SU-DHL-6 (cell line): ENCODE results near the gene SBSN.

Experiments used
- H2AFZ ChIP-seq: fragments of 200-600 bp; sonication (generic); 2 replicates; pipeline ENCODE4 v1.6.1; 2014; ENCODE audit warnings: low read depth, mild to moderate bottlenecking, moderate library complexity, mixed read lengths, antibody characterized with exemption, low read length; ENCODE audit not compliant: severe bottlenecking
- H3F3A ChIP-seq: fragments of 200-600 bp; shearing (Covaris generic); 2 replicates; pipeline ENCODE4 v1.6.0; 2016; ENCODE audit warnings: antibody characterized with exemption, mild to moderate bottlenecking; ENCODE audit not compliant: insufficient read depth
- H3K27ac ChIP-seq: fragments of 200-600 bp; sonication (generic); 2 replicates; pipeline ENCODE4 v1.5.1; 2016; ENCODE audit warnings: low read depth, mild to moderate bottlenecking, low read length, moderate library complexity, mixed read lengths
- H3K27me3 ChIP-seq: fragments of 200-600 bp; sonication (generic), shearing (Covaris generic); 2 replicates; pipeline ENCODE4 v1.6.0; 2014; ENCODE audit warnings: mild to moderate bottlenecking, low read length
- H3K36me3 ChIP-seq: fragments of 200-600 bp; sonication (generic); 2 replicates; pipeline ENCODE4 v1.6.1; 2014; ENCODE audit warnings: mild to moderate bottlenecking, low read length, mixed read lengths
- H3K4me2 ChIP-seq: fragments of 300-600, 200-600 bp; shearing (Covaris generic), sonication (generic); 2 replicates; pipeline ENCODE4 v1.6.0; 2014; ENCODE audit warnings: low read length, low read depth, mild to moderate bottlenecking; ENCODE audit not compliant: poor library complexity, severe bottlenecking
- H3K4me3 ChIP-seq: fragments of 200-600 bp; sonication (generic); 2 replicates; pipeline ENCODE4 v1.5.1; 2014; ENCODE audit warnings: antibody characterized with exemption, low read length, mild to moderate bottlenecking, mixed read lengths; ENCODE audit not compliant: insufficient read depth, poor library complexity, severe bottlenecking
- H3K79me2 ChIP-seq: fragments of 200-600 bp; sonication (generic); 2 replicates; pipeline ENCODE4 v1.6.1; 2014; ENCODE audit warnings: mild to moderate bottlenecking, low read length, moderate library complexity; ENCODE audit not compliant: insufficient read depth
- H3K9ac ChIP-seq: fragments of 200-600 bp; sonication (generic); 2 replicates; pipeline ENCODE4 v1.7.0; 2014; ENCODE audit warnings: mild to moderate bottlenecking, low read length
- H3K9me2 ChIP-seq: fragments of 200-600 bp; sonication (generic); replicated peaks from 2 replicates; pipeline ENCODE4 v1.6.1; 2014; ENCODE audit warnings: low read length; ENCODE audit not compliant: insufficient read depth
- H3K9me3 ChIP-seq: fragments of 200-600 bp; sonication (generic); 2 replicates; pipeline ENCODE4 v1.6.1; 2014; ENCODE audit warnings: low read length, mixed read lengths; ENCODE audit not compliant: insufficient read depth
- H4K20me1 ChIP-seq: fragments of 200-600 bp; sonication (generic); 2 replicates; pipeline ENCODE4 v1.6.1; 2014; ENCODE audit warnings: low read depth, mild to moderate bottlenecking, antibody characterized with exemption, low read length, moderate library complexity, mixed read lengths
- EZH2phosphoT487 ChIP-seq: fragments of 200-600 bp; sonication (generic), shearing (Covaris generic); conservative IDR thresholded peaks from 2 replicates; pipeline ENCODE4 v1.6.1; 2018; ENCODE audit warnings: mild to moderate bottlenecking, antibody characterized with exemption, low read length, moderate library complexity, mixed read lengths
- TF ChIP-seq, protein P1 (sequence below): fragments of 200-600 bp; sonication (generic); IDR thresholded peaks from one replicate; pipeline ENCODE4 v1.5.1; 2017; ENCODE audit warnings: antibody characterized with exemption, mild to moderate bottlenecking, low read length, moderate library complexity; ENCODE audit not compliant: insufficient read depth, poor library complexity, severe bottlenecking

The SBSN gene

DNA sequence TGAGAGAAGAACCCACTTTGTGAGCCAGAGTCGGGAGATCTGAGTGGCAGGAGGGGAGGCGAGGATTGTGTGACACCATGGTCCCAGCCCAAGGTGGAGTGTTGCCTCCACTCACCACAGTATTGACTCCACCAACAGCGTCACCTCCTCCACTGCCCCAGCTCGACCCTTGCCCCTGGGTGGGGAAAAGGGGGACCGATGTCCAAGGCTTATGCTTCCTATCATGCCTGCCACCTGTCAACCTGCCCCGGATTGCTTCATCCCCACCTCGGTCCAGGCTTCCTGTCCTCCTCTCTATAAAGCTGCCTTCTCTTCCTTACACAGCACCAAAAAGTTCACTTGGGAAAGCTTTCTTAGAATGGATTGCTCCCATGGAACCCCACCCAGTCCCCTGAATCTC is 22.1 kb downstream of the SBSN start:
- H3K9me3 ChIP-seq = no peaks in the 10 kb centered on the region
- H3K4me2 ChIP-seq = no peak overlapping the region
- TF ChIP-seq, protein P1, sequence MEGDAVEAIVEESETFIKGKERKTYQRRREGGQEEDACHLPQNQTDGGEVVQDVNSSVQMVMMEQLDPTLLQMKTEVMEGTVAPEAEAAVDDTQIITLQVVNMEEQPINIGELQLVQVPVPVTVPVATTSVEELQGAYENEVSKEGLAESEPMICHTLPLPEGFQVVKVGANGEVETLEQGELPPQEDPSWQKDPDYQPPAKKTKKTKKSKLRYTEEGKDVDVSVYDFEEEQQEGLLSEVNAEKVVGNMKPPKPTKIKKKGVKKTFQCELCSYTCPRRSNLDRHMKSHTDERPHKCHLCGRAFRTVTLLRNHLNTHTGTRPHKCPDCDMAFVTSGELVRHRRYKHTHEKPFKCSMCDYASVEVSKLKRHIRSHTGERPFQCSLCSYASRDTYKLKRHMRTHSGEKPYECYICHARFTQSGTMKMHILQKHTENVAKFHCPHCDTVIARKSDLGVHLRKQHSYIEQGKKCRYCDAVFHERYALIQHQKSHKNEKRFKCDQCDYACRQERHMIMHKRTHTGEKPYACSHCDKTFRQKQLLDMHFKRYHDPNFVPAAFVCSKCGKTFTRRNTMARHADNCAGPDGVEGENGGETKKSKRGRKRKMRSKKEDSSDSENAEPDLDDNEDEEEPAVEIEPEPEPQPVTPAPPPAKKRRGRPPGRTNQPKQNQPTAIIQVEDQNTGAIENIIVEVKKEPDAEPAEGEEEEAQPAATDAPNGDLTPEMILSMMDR = no peak
- no peak for TF ChIP-seq EZH2phosphoT487
- no peak overlapping the region for H2AFZ ChIP-seq
- H3K79me2 ChIP-seq = no peaks in the 10 kb centered on the region
- H4K20me1 ChIP-seq = no peaks in the 10 kb centered on the region
- H3K9me2 ChIP-seq = no peaks in the 10 kb centered on the region
- H3K36me3 ChIP-seq = no peaks in the 10 kb centered on the region
- no peak overlapping the region for H3K9ac ChIP-seq
- H3F3A ChIP-seq = no peaks in the 10 kb centered on the region
- H3K27ac ChIP-seq = no peak overlapping the region
- H3K27me3 ChIP-seq = peaks cover 4% of the 10 kb centered on the region; the same call in 1 of the 2 replicates
- no peak overlapping the region for H3K4me3 ChIP-seq

DNA sequence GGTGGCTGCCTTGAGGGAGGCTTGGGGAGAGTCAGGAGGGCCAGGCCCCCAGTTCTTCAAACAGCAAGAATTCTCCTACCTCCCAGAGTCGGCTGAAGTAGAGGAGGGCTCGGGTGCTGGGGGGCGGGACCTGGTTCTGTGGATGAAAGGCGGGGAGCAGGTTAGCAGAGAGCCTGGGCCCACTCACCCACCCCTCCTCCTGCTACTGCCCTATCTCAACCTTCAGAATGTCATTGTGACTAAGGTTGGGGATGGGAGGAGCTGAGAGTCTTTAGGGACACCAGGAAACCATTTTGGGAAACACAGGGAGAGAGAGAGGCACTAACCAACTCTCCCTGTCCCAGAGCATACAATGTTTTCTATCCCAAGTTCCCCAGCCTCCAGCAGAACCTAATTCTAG is 25.4 kb downstream of the SBSN start:
- Histone ChIP-seq H3K27me3 (peaks cover 4% of the 10 kb centered on the region; the same call in 1 of the 2 replicates), H2AFZ (no peak overlapping the region), H3F3A (no peaks in the 10 kb centered on the region), H3K9me3 (no peaks in the 10 kb centered on the region), H3K27ac (no peak overlapping the region), H3K79me2 (no peaks in the 10 kb centered on the region), H3K36me3 (no peaks in the 10 kb centered on the region), H3K4me3 (no peak overlapping the region), H4K20me1 (no peaks in the 10 kb centered on the region), H3K4me2 (no peak overlapping the region), H3K9me2 (no peaks in the 10 kb centered on the region), H3K9ac (no peak overlapping the region)
- TF ChIP-seq, protein P1 = no peak
- TF ChIP-seq EZH2phosphoT487 = no peak

DNA sequence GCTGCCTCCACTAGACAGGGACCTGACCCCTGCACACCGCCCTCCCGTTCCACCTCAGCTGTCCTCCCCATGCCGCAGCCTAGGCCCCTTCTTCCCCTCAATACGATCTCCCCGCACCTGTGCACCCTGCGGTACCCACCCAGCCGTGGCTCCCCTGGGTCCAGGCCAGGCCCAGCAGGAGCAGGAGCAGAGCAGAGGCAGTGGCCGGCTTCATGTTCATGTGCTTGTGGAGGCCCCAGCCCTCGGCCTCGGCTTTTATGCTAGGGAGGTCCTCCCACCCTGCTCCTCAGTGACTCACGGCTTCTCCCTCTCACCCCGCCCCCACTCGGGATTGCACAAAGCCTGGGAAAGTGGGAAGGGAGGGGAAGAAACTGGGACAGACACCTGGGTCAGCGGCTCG is 26.4 kb downstream of the SBSN start:
- 0 out of 2 replicates have a peak, but pooled peaks have one; percentile 44 for TF ChIP-seq EZH2phosphoT487
- TF ChIP-seq, protein P1 = no peak
- H3K4me3 ChIP-seq = no peak overlapping the region

More for the DNA sequence above, 26.4 kb downstream of the SBSN start:
- H3K79me2 ChIP-seq = no peaks in the 10 kb centered on the region
- no peaks in the 10 kb centered on the region for H4K20me1 ChIP-seq
- H3F3A ChIP-seq = no peaks in the 10 kb centered on the region
- H3K27me3 ChIP-seq = no peaks in the 10 kb centered on the region
- H3K9me2 ChIP-seq = no peaks in the 10 kb centered on the region
- H3K27ac ChIP-seq = no peak overlapping the region
- H2AFZ ChIP-seq = no peak overlapping the region
- H3K36me3 ChIP-seq = no peaks in the 10 kb centered on the region
- H3K4me2 ChIP-seq = no peak overlapping the region
- no peak overlapping the region for H3K9ac ChIP-seq
- no peaks in the 10 kb centered on the region for H3K9me3 ChIP-seq
